ENCODE results near the gene ANKRD37.

GRCh38 chr4:185394568-185395237 lies 1.9 kb upstream of the ANKRD37 start:
- TF ChIP-seq CTCF (conservative IDR thresholded peaks at IDR 0.05) (no peak), ZFX (IDR thresholded peaks at IDR 0.05) (no peak)
